ENCODE measurements around the gene EGFLAM. TPM values are rescaled to one million over a fixed set of nuclear protein-coding genes. Genes with fewer than 3 reads are reported as not detected.

The EGFLAM gene
- total and polyA plus RNA-seq, 11 donors: 4.7 to 19.4 (median 8.0) TPM

DNA sequence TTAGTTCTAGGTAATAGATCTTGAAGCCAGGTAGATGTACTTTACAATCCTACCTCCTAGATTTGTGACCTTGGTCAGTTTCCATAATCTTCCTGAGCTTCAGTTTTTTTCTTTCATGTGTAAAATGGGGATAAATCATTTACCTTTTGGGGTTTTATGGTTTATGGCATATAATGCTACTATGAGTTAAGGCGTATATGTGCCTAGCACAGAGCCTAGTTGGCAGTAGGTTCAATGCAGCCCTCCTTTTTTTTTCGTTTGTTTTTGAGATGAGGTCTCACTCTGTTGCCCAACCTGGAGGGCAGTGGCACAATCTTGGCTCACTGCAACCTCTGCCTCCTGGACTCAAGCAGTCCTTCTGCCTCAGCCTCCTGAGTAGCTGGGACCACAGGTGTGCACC lies 28.8 kb downstream of the EGFLAM start:
- TF ChIP-seq, protein P1, sequence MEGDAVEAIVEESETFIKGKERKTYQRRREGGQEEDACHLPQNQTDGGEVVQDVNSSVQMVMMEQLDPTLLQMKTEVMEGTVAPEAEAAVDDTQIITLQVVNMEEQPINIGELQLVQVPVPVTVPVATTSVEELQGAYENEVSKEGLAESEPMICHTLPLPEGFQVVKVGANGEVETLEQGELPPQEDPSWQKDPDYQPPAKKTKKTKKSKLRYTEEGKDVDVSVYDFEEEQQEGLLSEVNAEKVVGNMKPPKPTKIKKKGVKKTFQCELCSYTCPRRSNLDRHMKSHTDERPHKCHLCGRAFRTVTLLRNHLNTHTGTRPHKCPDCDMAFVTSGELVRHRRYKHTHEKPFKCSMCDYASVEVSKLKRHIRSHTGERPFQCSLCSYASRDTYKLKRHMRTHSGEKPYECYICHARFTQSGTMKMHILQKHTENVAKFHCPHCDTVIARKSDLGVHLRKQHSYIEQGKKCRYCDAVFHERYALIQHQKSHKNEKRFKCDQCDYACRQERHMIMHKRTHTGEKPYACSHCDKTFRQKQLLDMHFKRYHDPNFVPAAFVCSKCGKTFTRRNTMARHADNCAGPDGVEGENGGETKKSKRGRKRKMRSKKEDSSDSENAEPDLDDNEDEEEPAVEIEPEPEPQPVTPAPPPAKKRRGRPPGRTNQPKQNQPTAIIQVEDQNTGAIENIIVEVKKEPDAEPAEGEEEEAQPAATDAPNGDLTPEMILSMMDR (IDR thresholded peaks at IDR 0.05): no peak
- TF ChIP-seq POLR2A (IDR thresholded peaks at IDR 0.05): no peak
- no peak for ATAC-seq

DNA sequence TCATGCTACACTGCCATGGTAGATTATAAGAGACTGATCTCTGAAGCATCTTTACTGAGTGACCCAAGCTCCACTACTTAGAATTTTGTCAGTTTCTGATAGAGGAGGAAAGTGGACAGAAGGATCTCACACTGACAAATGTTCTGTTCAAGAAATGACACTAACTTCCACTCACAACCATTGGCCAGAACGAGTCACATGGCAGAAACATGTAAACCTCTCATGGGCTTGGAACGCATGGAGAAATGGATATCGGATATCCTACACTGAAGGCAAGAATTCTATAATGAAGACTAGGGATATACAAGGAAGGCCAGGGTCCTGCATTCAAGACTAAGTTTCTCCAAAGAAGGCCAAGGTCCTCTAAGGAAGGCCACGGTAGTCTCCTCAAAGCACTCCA lies 31.1 kb downstream of the EGFLAM start:
- H3K27me3 ChIP-seq: peaks cover 0 to 9% (median 0%) of the 10 kb centered on the region in 9 donors
- intact Hi-C loops (cut with DNase I): no loop called here
- no peak for ATAC-seq
- DNase-seq: no peak
- H3K4me3 ChIP-seq: no peak overlapping the region
- WGBS, 4 donors: 90 to 95% (median 91%) methylated on average over 4 of the region's 4 CpGs
- H3K36me3 ChIP-seq: no peaks in the 10 kb centered on the region
- H3K4me1 ChIP-seq: no peaks in the 10 kb centered on the region
- no peak overlapping the region for H3K27ac ChIP-seq
- TF ChIP-seq, protein P1 (IDR thresholded peaks at IDR 0.05): no peak
- no peak for TF ChIP-seq POLR2A (IDR thresholded peaks at IDR 0.05)
- no peaks in the 10 kb centered on the region for H3K9me3 ChIP-seq

More for the DNA sequence above, 28.8 kb downstream of the EGFLAM start:
- DNase-seq: no peak
- H3K27me3 ChIP-seq: peaks cover 0 to 4% (median 0%) of the 10 kb centered on the region in 9 donors
- intact Hi-C loops (cut with DNase I): no loop called here
- H3K27ac ChIP-seq: no peak overlapping the region
- H3K4me1 ChIP-seq: no peaks in the 10 kb centered on the region
- no peaks in the 10 kb centered on the region for H3K9me3 ChIP-seq
- no peak overlapping the region for H3K4me3 ChIP-seq
- no peaks in the 10 kb centered on the region for H3K36me3 ChIP-seq
- WGBS, 4 donors: 82 to 93% (median 88%) methylated on average over 2 of the region's 2 CpGs

DNA sequence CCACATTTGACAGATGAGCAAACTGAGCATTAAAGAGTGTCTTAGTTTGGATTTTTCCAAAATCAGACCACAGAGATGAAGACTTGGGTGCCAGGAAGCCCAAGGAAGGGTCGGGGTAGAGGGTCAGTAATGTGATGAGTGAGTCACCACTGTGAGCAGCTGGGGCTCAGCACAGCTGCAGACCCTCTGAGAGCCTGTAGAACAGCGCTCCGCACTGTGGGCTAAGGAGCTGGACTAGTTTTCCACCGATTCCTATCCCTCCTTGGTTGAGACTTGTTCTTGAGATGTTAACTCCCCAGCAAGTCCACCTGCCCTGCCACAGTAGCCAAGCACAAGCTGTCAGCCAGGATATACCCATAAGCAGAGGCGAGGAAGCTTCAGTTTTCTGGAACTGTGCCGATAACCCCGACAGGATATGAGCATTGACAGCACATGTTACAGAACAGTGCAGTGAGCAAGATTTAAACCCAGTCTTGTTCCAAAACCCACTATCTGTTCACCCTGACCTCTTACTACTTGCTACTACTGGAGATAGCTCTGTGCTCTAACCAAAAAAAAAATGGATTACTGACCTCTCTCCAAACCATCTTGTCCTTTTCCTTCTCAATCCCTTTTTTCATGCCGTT lies 31.8 kb downstream of the EGFLAM start:
- intact Hi-C loops (cut with DNase I): no loop called here
- Histone ChIP-seq H3K4me1 (no peaks in the 10 kb centered on the region), H3K9me3 (no peaks in the 10 kb centered on the region), H3K27ac (no peak overlapping the region), H3K27me3 (peaks cover 0 to 9% (median 0%) of the 10 kb centered on the region in 9 donors), H3K36me3 (no peaks in the 10 kb centered on the region), H3K4me3 (no peak overlapping the region)
- ATAC-seq (peak in 1 of 4 donors; percentile 38), DNase-seq (no peak)
- TF ChIP-seq POLR2A (IDR thresholded peaks at IDR 0.05): no peak
- TF ChIP-seq, protein P1 (IDR thresholded peaks at IDR 0.05): no peak
- WGBS, 4 donors: 55 to 72% (median 65%) methylated on average over 8 of the region's 8 CpGs

DNA sequence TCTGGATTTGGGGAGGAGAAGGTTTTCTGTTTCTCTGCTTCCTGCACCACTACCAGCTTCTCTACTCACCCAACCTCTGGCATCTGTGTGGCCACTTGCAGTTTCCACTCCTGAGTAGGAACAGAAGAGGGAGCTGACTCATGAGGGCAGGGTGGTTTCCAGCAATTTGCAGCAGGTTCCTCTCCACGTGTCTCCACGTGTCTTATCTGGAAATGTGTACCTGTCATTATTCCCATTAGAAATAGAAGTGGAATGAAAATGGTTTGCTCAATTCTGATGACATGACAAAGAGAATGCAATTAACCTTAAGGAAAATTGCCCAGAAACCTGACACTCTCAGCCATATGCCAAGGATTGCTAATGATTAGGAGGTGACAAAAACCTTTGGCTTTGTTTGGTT lies 33.0 kb downstream of the EGFLAM start:
- no peaks in the 10 kb centered on the region for H3K4me1 ChIP-seq
- intact Hi-C loops (cut with DNase I): no loop called here
- peaks cover 0 to 14% (median 0%) of the 10 kb centered on the region in 9 donors for H3K27me3 ChIP-seq
- WGBS, 4 donors: 24 to 59% (median 37%) methylated on average over 2 of the region's 2 CpGs
- no peak overlapping the region for H3K27ac ChIP-seq
- TF ChIP-seq POLR2A (IDR thresholded peaks at IDR 0.05): no peak
- TF ChIP-seq, protein P1 (IDR thresholded peaks at IDR 0.05): no peak
- H3K9me3 ChIP-seq: no peaks in the 10 kb centered on the region
- no peak overlapping the region for H3K4me3 ChIP-seq
- no peak for ATAC-seq
- H3K36me3 ChIP-seq: no peaks in the 10 kb centered on the region
- no peak for DNase-seq

All from heart left ventricle (tissue), 16 donors.